Natural killer cell (primary cell): ENCODE results near the gene MRPL27. TPM values are rescaled to one million over a fixed set of nuclear protein-coding genes. Genes with fewer than 3 reads are reported as not detected.

Experiments
- ATAC-seq, 3 donors: fragments of 150-1000 bp in 2 of 3; fragments of 200-7000 bp in 1 of 3; cut with Tn5 transposase; 1 replicate in 1 of 3; 2 replicates in 2 of 3; pipeline ENCODE4 v1.10.0; 2021; ENCODE audit warnings: mild to moderate bottlenecking in 2 of 3, moderate library complexity in 2 of 3
- DNase-seq, 2 donors: peaks; one replicate each; pipeline versions ENCODE4 v3.0.0 to v3.0.0-alpha.2; 2013 to 2021; ENCODE audit warnings: mixed read lengths in 1 of 2
- H3K27ac ChIP-seq: one replicate; pipeline ENCODE4 v1.5.1; 2013; ENCODE audit warnings: mild to moderate bottlenecking, low read length
- H3K27me3 ChIP-seq: one replicate; pipeline ENCODE4 v1.6.1; 2013; ENCODE audit warnings: low read length; ENCODE audit not compliant: control insufficient read depth, insufficient read depth
- H3K36me3 ChIP-seq: one replicate; pipeline ENCODE4 v1.6.1; 2013; ENCODE audit warnings: low read length; ENCODE audit not compliant: control insufficient read depth, insufficient read depth
- H3K4me1 ChIP-seq: one replicate; pipeline ENCODE4 v1.6.1; 2013; ENCODE audit warnings: low read length; ENCODE audit not compliant: control insufficient read depth, insufficient read depth
- H3K4me3 ChIP-seq: one replicate; pipeline ENCODE4 v1.5.1; 2013; ENCODE audit warnings: low read length
- H3K9me3 ChIP-seq: one replicate; pipeline ENCODE4 v1.6.1; 2013; ENCODE audit warnings: low read length; ENCODE audit not compliant: control insufficient read depth, insufficient read depth
- H3K27ac Mint-ChIP-seq, 2 donors: one replicate each; pipeline ENCODE4 v1.8.0; 2022; ENCODE audit warnings: mild to moderate bottlenecking in 2 of 2, mixed read lengths in 2 of 2, moderate library complexity in 1 of 2
- H3K27me3 Mint-ChIP-seq, 2 donors: one replicate each; pipeline ENCODE4 v1.8.0; 2022; ENCODE audit warnings: low read depth in 2 of 2, mixed read lengths in 2 of 2
- H3K36me3 Mint-ChIP-seq: one replicate; pipeline ENCODE4 v1.8.0; 2022; ENCODE audit warnings: mixed read lengths
- H3K4me1 Mint-ChIP-seq, 2 donors: one replicate each; pipeline ENCODE4 v1.8.0; 2022; ENCODE audit warnings: mixed read lengths in 2 of 2
- H3K4me3 Mint-ChIP-seq: one replicate; pipeline ENCODE4 v1.8.0; 2022; ENCODE audit warnings: mild to moderate bottlenecking, moderate library complexity, mixed read lengths
- H3K9me3 Mint-ChIP-seq, 2 donors: one replicate each; pipeline ENCODE4 v1.8.0; 2022; ENCODE audit warnings: mixed read lengths in 2 of 2
- WGBS: methylation state at CpG from one replicate; pipeline ENCODE4 v1.1.7; 2013; ENCODE audit warnings: missing lambda C conversion rate; ENCODE audit not compliant: insufficient coverage; 5-methylcytosine and 5-hydroxymethylcytosine counted together
- intact Hi-C: fragments of 100-400 bp; cut with micrococcal nuclease; formaldehyde crosslinking; loops from one replicate; pipeline ENCODE4 v1.14.2; 2022
- total RNA-seq, 4 donors: library from RNA; stranded (reverse); fragments of 120-200 nt in 1 of 4; gene quantifications; one replicate each; pipeline versions ENCODE4 v1.2.3 to v1.2.4, GENCODE V29; 2013 to 2022
- TF ChIP-seq, protein P1 (sequence below): fragments of 200-600 bp; IDR thresholded peaks from one replicate; pipeline ENCODE4 v1.8.0; 2022; ENCODE audit warnings: antibody characterized with exemption

MRPL27 gene
- total RNA-seq, 3 donors from 2014 or later (not counting 1 experiment from before 2014, with no cell fraction given): 16.4 to 36.6 (median 31.3) TPM

DNA sequence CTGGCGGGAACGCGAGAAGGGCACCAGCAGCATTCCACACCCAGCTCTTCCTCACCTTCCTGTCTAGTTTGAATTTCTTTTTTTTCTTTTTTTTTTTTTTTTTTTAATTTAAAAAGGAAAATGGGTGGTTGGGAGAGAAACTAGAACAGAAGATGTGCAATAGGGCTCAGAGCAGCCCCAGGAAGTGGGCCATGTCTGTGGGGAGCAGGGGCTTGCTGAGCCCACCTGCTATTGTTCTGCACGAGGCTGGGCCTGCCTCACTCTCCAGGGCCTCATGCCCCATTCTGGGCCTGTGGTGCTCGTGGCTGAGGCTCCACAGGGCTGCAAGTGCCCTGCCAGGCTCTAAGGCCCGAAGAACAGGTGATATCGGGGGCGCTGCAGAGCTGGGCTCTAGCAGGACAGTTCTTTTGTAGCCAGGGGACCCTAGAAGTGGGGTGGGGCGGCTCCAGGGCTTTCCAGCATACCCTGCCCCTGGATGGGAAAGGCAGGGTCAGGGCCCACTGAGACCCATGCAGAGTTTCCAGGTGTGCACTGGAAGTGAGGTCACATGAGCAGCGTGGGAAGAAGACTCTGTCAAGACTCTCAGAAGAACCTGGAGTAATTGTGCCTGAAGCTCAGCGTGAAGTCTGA is 12.4 kb downstream of the MRPL27 start:
- DNase-seq (no peak), ATAC-seq (no peak)
- H3K4me3 Mint-ChIP-seq: no peak overlapping the region
- intact Hi-C loops: loop anchor here (5.0 kb wide), 1 partner anchor 37 kb away; the partner anchor contains the start of gene LRRC59
- TF ChIP-seq, protein P1, sequence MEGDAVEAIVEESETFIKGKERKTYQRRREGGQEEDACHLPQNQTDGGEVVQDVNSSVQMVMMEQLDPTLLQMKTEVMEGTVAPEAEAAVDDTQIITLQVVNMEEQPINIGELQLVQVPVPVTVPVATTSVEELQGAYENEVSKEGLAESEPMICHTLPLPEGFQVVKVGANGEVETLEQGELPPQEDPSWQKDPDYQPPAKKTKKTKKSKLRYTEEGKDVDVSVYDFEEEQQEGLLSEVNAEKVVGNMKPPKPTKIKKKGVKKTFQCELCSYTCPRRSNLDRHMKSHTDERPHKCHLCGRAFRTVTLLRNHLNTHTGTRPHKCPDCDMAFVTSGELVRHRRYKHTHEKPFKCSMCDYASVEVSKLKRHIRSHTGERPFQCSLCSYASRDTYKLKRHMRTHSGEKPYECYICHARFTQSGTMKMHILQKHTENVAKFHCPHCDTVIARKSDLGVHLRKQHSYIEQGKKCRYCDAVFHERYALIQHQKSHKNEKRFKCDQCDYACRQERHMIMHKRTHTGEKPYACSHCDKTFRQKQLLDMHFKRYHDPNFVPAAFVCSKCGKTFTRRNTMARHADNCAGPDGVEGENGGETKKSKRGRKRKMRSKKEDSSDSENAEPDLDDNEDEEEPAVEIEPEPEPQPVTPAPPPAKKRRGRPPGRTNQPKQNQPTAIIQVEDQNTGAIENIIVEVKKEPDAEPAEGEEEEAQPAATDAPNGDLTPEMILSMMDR: no peak
- H3K27me3 Mint-ChIP-seq: no peaks in the 10 kb centered on the region
- peak overlapping the region in 1 of 2 donors; percentile 33 for H3K27ac Mint-ChIP-seq
- H3K36me3 ChIP-seq: peaks cover 34% of the 10 kb centered on the region
- no peaks in the 10 kb centered on the region for H3K36me3 Mint-ChIP-seq
- no peak overlapping the region for H3K27ac ChIP-seq
- H3K4me1 Mint-ChIP-seq: peaks cover 7 to 16% of the 10 kb centered on the region in 2 donors
- H3K9me3 ChIP-seq: no peaks in the 10 kb centered on the region
- H3K4me3 ChIP-seq: no peak overlapping the region
- no peaks in the 10 kb centered on the region for H3K9me3 Mint-ChIP-seq
- 85% methylated on average over 8 of the region's 11 CpGs for WGBS
- peaks cover 7% of the 10 kb centered on the region for H3K4me1 ChIP-seq
- no peaks in the 10 kb centered on the region for H3K27me3 ChIP-seq

DNA sequence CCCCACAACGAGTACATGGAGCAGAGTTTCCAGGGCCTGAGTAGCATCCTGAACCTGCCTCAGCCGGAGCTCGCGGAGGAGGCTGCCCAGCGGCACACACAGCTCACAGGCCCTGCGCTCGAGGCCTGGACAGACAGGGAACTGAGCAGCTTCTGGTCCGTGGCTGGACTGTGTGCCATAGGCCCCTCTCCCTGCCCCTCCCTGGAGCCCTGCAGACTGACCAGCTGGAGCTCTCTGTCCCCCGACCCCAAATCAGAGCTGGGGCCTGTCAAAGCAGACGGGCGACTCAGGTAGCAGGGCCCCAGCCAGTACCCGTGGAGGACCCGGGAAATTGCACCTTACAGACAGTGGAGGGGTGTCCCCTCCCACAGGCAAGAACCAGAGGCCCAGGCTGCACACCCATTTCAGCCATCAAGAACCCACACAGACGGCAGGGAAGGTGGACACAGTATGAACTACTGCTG is 13.0 kb downstream of the MRPL27 start:
- DNase-seq (no peak), ATAC-seq (no peak)
- Histone ChIP-seq H3K9me3 (no peaks in the 10 kb centered on the region), H3K36me3 (peaks cover 34% of the 10 kb centered on the region), H3K4me3 (no peak overlapping the region), H3K27ac (no peak overlapping the region), H3K27me3 (no peaks in the 10 kb centered on the region), H3K4me1 (peaks cover 7% of the 10 kb centered on the region)
- Mint-ChIP-seq H3K4me3 (no peak overlapping the region), H3K36me3 (no peaks in the 10 kb centered on the region), H3K27me3 (no peaks in the 10 kb centered on the region), H3K27ac (no peak overlapping the region), H3K4me1 (peaks cover 7 to 12% of the 10 kb centered on the region in 2 donors), H3K9me3 (no peaks in the 10 kb centered on the region)
- TF ChIP-seq, protein P1: no peak
- intact Hi-C loops: loop anchor here (5.0 kb wide), 1 partner anchor 37 kb away; the partner anchor contains the start of gene LRRC59
- 92% methylated on average over 14 of the region's 14 CpGs for WGBS

DNA sequence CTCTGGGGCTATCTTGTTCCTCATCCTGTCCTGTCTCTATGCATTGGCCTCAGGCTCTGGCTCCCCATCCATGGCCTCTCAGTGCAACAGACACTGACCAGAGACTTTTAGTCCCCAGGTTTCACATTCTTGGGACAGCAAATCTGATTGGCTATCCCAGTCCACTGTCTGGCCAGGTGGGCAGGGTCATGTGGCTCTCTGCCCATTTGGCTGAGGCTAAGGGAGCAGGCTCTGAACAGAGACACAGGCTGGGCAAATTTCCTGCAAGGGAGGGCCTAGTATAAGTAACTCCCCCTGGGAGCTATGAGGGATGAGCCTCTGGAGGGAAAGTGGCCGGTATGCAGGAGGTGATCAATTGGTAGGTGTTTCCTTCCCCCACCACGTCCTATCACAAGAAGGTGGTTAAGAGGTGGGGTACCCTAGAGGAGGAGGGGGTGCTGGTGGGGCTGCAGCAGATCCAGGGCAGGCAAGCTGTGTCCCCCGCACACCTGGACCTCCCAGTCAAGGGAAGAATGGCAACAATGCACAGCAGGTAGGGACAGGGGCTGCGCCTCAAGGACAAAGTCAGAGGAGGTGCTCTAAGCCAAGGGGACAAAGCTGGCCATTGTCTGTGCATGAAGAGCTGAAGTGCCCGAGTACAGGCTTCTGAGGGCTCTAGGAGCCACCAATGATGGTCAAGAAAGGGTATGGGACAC is 13.8 kb downstream of the MRPL27 start:
- Histone ChIP-seq H3K4me3 (no peak overlapping the region), H3K9me3 (no peaks in the 10 kb centered on the region), H3K27ac (no peak overlapping the region), H3K4me1 (peaks cover 7% of the 10 kb centered on the region), H3K27me3 (no peaks in the 10 kb centered on the region), H3K36me3 (peaks cover 43% of the 10 kb centered on the region)
- TF ChIP-seq, protein P1: no peak
- Mint-ChIP-seq H3K27ac (peak overlapping the region in 1 of 2 donors; percentile 59), H3K4me3 (no peak overlapping the region), H3K9me3 (no peaks in the 10 kb centered on the region), H3K36me3 (no peaks in the 10 kb centered on the region), H3K27me3 (no peaks in the 10 kb centered on the region), H3K4me1 (peaks cover 7 to 12% of the 10 kb centered on the region in 2 donors)
- intact Hi-C loops: no loop called here
- ATAC-seq: no peak
- WGBS: 97% methylated on average over 4 of the region's 5 CpGs
- DNase-seq: no peak
